HUES64 (cell line): ENCODE results near the gene SVOPL. TPM values are rescaled to one million over a fixed set of nuclear protein-coding genes. Genes with fewer than 3 reads are reported as not detected.

Source experiments
- H3K27ac ChIP-seq: 2 replicates; pipeline ENCODE4 v1.7.0; 2013; ENCODE audit warnings: low read depth, low read length, inconsistent platforms
- H3K27me3 ChIP-seq: 2 replicates; pipeline ENCODE4 v1.6.1; 2013; ENCODE audit warnings: mild to moderate bottlenecking, low read length; ENCODE audit not compliant: insufficient read depth
- H3K36me3 ChIP-seq: 2 replicates; pipeline ENCODE4 v1.6.1; 2013; ENCODE audit warnings: mild to moderate bottlenecking, low read length; ENCODE audit not compliant: insufficient read depth
- H3K4me1 ChIP-seq: 2 replicates; pipeline ENCODE4 v1.6.1; 2013; ENCODE audit warnings: mild to moderate bottlenecking, low read length, moderate library complexity; ENCODE audit not compliant: insufficient read depth
- H3K4me3 ChIP-seq: 2 replicates; pipeline ENCODE4 v1.5.1; 2013; ENCODE audit warnings: mild to moderate bottlenecking, low read length, moderate library complexity
- H3K9ac ChIP-seq: 2 replicates; pipeline ENCODE4 v1.6.1; 2013; ENCODE audit warnings: mild to moderate bottlenecking, low read depth, low read length
- H3K9me3 ChIP-seq: 2 replicates; pipeline ENCODE4 v1.6.1; 2013; ENCODE audit warnings: low read depth, low read length; ENCODE audit not compliant: insufficient read depth
- WGBS: fragments of 150-250, 120-280 bp; methylation state at CpG from one replicate; pipeline ENCODE4 v1.1.7; 2013; ENCODE audit warnings: missing lambda C conversion rate; 5-methylcytosine and 5-hydroxymethylcytosine counted together
- polyA plus RNA-seq, 2 experiments: library from polyadenylated mRNA; stranded (reverse); fragments of 50-300 nt; gene quantifications; one replicate each; pipeline ENCODE4 v1.2.3, GENCODE V29; 2013

SVOPL gene
- polyA plus RNA-seq (2013, experiment 1 of 2) = 1.00 TPM
- 1.1 TPM for polyA plus RNA-seq (2013, experiment 2 of 2)

GRCh38 chr7:138700857-138701536 lies at the start of gene SVOPL:
TSS of gene SVOPL (minus strand) at chr7:138701362. CDS start at chr7:138679045, 22,317 bp downstream.
- Histone ChIP-seq H3K36me3 (no peaks in the 10 kb centered on the region), H3K9ac (no peak within 1 kb of the TSS), H3K4me3 (no peak within 1 kb of the TSS), H3K27ac (no peak within 1 kb of the TSS), H3K4me1 (no peaks in the 10 kb centered on the region), H3K9me3 (no peaks in the 10 kb centered on the region), H3K27me3 (no peaks in the 10 kb centered on the region)
- WGBS = 79% methylated on average over 7 of the region's 7 CpGs

- no peak overlapping the region for H3K27ac ChIP-seq
- WGBS = 94% methylated on average over 15 of the region's 15 CpGs
- H3K27me3 ChIP-seq = no peaks in the 10 kb centered on the region
- H3K4me1 ChIP-seq = peaks cover 20% of the 10 kb centered on the region; the same call in 1 of the 2 replicates
- H3K9ac ChIP-seq = no peak overlapping the region
- H3K36me3 ChIP-seq = no peaks in the 10 kb centered on the region
- no peaks in the 10 kb centered on the region for H3K9me3 ChIP-seq
- H3K4me3 ChIP-seq = no peak overlapping the region
These were observed 49.3 kb upstream of the SVOPL start for GRCh38 chr7:138750473-138750872.

GRCh38 chr7:138749960-138750359 lies 48.8 kb upstream of the SVOPL start:
- H3K4me1 ChIP-seq = peaks cover 15% of the 10 kb centered on the region; the same call in 1 of the 2 replicates
- H3K4me3 ChIP-seq = no peak overlapping the region
- H3K27me3 ChIP-seq = no peaks in the 10 kb centered on the region
- no peak overlapping the region for H3K9ac ChIP-seq
- H3K9me3 ChIP-seq = no peaks in the 10 kb centered on the region
- H3K27ac ChIP-seq = no peak overlapping the region
- no peaks in the 10 kb centered on the region for H3K36me3 ChIP-seq
- 89% methylated on average over 3 of the region's 3 CpGs for WGBS

- Histone ChIP-seq H3K9me3 (no peaks in the 10 kb centered on the region), H3K27ac (no peak overlapping the region), H3K4me1 (peaks cover 11% of the 10 kb centered on the region; the same call in 1 of the 2 replicates), H3K27me3 (no peaks in the 10 kb centered on the region), H3K9ac (no peak overlapping the region), H3K36me3 (no peaks in the 10 kb centered on the region), H3K4me3 (no peak overlapping the region)
- WGBS = 95% methylated on average over 6 of the region's 6 CpGs
These were observed 47.5 kb upstream of the SVOPL start for GRCh38 chr7:138748666-138749065.

- Histone ChIP-seq H3K4me3 (no peak overlapping the region), H3K27ac (no peak overlapping the region), H3K9me3 (no peaks in the 10 kb centered on the region), H3K27me3 (no peaks in the 10 kb centered on the region), H3K36me3 (no peaks in the 10 kb centered on the region), H3K9ac (no peak overlapping the region), H3K4me1 (no peaks in the 10 kb centered on the region)
- WGBS = 96% methylated on average over 2 of the region's 4 CpGs
These were observed 44.9 kb upstream of the SVOPL start for GRCh38 chr7:138746073-138746472.

GRCh38 chr7:138745189-138745588 lies 44.0 kb upstream of the SVOPL start:
- 95% methylated on average over 7 of the region's 7 CpGs for WGBS
- no peak overlapping the region for H3K27ac ChIP-seq
- H3K9ac ChIP-seq = no peak overlapping the region

GRCh38 chr7:138741453-138741735 lies 40.2 kb upstream of the SVOPL start:
- no peaks in the 10 kb centered on the region for H3K27me3 ChIP-seq
- H3K4me1 ChIP-seq = peaks cover 7% of the 10 kb centered on the region; the same call in 1 of the 2 replicates
- 90% methylated on average over 5 of the region's 5 CpGs for WGBS
- H3K9me3 ChIP-seq = no peaks in the 10 kb centered on the region
- H3K36me3 ChIP-seq = no peaks in the 10 kb centered on the region
- no peak overlapping the region for H3K4me3 ChIP-seq
- no peak overlapping the region for H3K9ac ChIP-seq
- no peak overlapping the region for H3K27ac ChIP-seq

More at GRCh38 chr7:138745189-138745588, 44.0 kb upstream of the SVOPL start:
- H3K27me3 ChIP-seq = no peaks in the 10 kb centered on the region
- no peak overlapping the region for H3K4me3 ChIP-seq
- H3K36me3 ChIP-seq = no peaks in the 10 kb centered on the region
- no peaks in the 10 kb centered on the region for H3K4me1 ChIP-seq
- H3K9me3 ChIP-seq = no peaks in the 10 kb centered on the region

- Histone ChIP-seq H3K36me3 (no peaks in the 10 kb centered on the region), H3K27me3 (no peaks in the 10 kb centered on the region), H3K9ac (no peak overlapping the region), H3K27ac (no peak overlapping the region), H3K4me3 (no peak overlapping the region), H3K4me1 (peaks cover 7% of the 10 kb centered on the region; the same call in 1 of the 2 replicates), H3K9me3 (no peaks in the 10 kb centered on the region)
- WGBS = 89% methylated on average over 1 of the region's 1 CpG
These were observed 38.7 kb upstream of the SVOPL start for GRCh38 chr7:138739859-138740258.

GRCh38 chr7:138738551-138739335 lies 37.6 kb upstream of the SVOPL start:
- Histone ChIP-seq H3K4me1 (peaks cover 7% of the 10 kb centered on the region; the same call in 1 of the 2 replicates), H3K9ac (no peak overlapping the region), H3K4me3 (no peak overlapping the region), H3K27me3 (no peaks in the 10 kb centered on the region), H3K9me3 (no peaks in the 10 kb centered on the region), H3K36me3 (no peaks in the 10 kb centered on the region), H3K27ac (no peak overlapping the region)
- WGBS = 43% methylated on average over 13 of the region's 14 CpGs

GRCh38 chr7:138738114-138738513 lies 37.0 kb upstream of the SVOPL start:
- Histone ChIP-seq H3K4me1 (peaks cover 7% of the 10 kb centered on the region; the same call in 1 of the 2 replicates), H3K36me3 (no peaks in the 10 kb centered on the region), H3K4me3 (no peak overlapping the region), H3K27me3 (no peaks in the 10 kb centered on the region), H3K27ac (no peak overlapping the region), H3K9ac (no peak overlapping the region), H3K9me3 (no peaks in the 10 kb centered on the region)
- 92% methylated on average over 3 of the region's 3 CpGs for WGBS

GRCh38 chr7:138735399-138735798 lies 34.2 kb upstream of the SVOPL start:
- H3K4me3 ChIP-seq = no peak overlapping the region

More at GRCh38 chr7:138735399-138735798, 34.2 kb upstream of the SVOPL start:
- Histone ChIP-seq H3K27me3 (no peaks in the 10 kb centered on the region), H3K27ac (no peak overlapping the region), H3K9me3 (no peaks in the 10 kb centered on the region), H3K36me3 (no peaks in the 10 kb centered on the region), H3K9ac (no peak overlapping the region), H3K4me1 (peaks cover 7% of the 10 kb centered on the region; the same call in 1 of the 2 replicates)
- 73% methylated on average over 6 of the region's 6 CpGs for WGBS
